HepG2 (cell line): ENCODE measurements around the gene GLYATL1B. TPM values are rescaled to one million over a fixed set of nuclear protein-coding genes. Genes with fewer than 3 reads are reported as not detected.

Experiments
- CBX5 ChIP-seq: sonication (generic); formaldehyde crosslinking; IDR thresholded peaks from 2 replicates; pipeline ENCODE4 v1.4.0; 2020; ENCODE audit warnings: missing genetic modification reagents, borderline replicate concordance
- DPF2 ChIP-seq: sonication (generic); formaldehyde crosslinking; IDR thresholded peaks from 2 replicates; pipeline ENCODE4 v1.4.0; 2020; ENCODE audit warnings: mild to moderate bottlenecking, low read depth, missing genetic modification reagents, borderline replicate concordance
- FOXA1 ChIP-seq, 2 experiments: fragments of 450-650 bp in 1 of 2; sonication (generic) in 1 of 2; formaldehyde crosslinking in 1 of 2; IDR thresholded peaks; 2 replicates each; pipeline versions ENCODE4 v1.4.0 to v1.6.1; 2016 to 2020; ENCODE audit warnings: missing genetic modification reagents in 1 of 2
- HES4 ChIP-seq: sonication (generic); formaldehyde crosslinking; IDR thresholded peaks from 2 replicates; pipeline ENCODE4 v1.9.0; 2021; ENCODE audit warnings: mild to moderate bottlenecking, missing genetic modification reagents, borderline replicate concordance
- IKZF1 ChIP-seq: fragments of 450-650 bp; IDR thresholded peaks from 2 replicates; pipeline ENCODE4 v1.7.1; 2016
- KDM1A ChIP-seq: IDR thresholded peaks from 2 replicates; pipeline ENCODE4 v1.6.1; 2016; ENCODE audit warnings: missing compliant biosample characterization
- REL ChIP-seq: sonication (generic); formaldehyde crosslinking; conservative IDR thresholded peaks from 2 replicates; pipeline ENCODE4 v1.8.0; 2022; ENCODE audit warnings: mild to moderate bottlenecking, missing genetic modification reagents, moderate library complexity
- TEAD2 ChIP-seq: sonication (generic); formaldehyde crosslinking; IDR thresholded peaks from 2 replicates; pipeline ENCODE4 v1.9.0; 2021; ENCODE audit warnings: missing genetic modification reagents
- ZBTB40 ChIP-seq, 2 experiments: fragments of 450-650 bp in 1 of 2; sonication (generic) in 1 of 2; formaldehyde crosslinking in 1 of 2; IDR thresholded peaks; 2 replicates each; pipeline versions ENCODE4 v1.6.1 to v1.8.0; 2016 to 2022; ENCODE audit warnings: antibody characterized with exemption in 1 of 2, mild to moderate bottlenecking in 1 of 2, missing genetic modification reagents in 1 of 2
- ZBTB49 ChIP-seq: sonication (generic); formaldehyde crosslinking; IDR thresholded peaks from 2 replicates; pipeline ENCODE4 v1.4.0; 2020; ENCODE audit warnings: missing genetic modification reagents, borderline replicate concordance
- ZFP82 ChIP-seq: sonication (generic); formaldehyde crosslinking; IDR thresholded peaks from 2 replicates; pipeline ENCODE4 v1.5.1; 2020; ENCODE audit warnings: mild to moderate bottlenecking, missing genetic modification reagents, borderline replicate concordance
- ZMAT3 ChIP-seq: sonication (generic); formaldehyde crosslinking; conservative IDR thresholded peaks from 2 replicates; pipeline ENCODE4 v1.7.0; 2021; ENCODE audit warnings: missing genetic modification reagents
- ZNF136 ChIP-seq: sonication (generic); formaldehyde crosslinking; IDR thresholded peaks from 2 replicates; pipeline ENCODE4 v1.8.1; 2022; ENCODE audit warnings: low read depth, mild to moderate bottlenecking, moderate library complexity, missing genetic modification reagents
- ZNF460 ChIP-seq: sonication (generic); formaldehyde crosslinking; IDR thresholded peaks from 2 replicates; pipeline ENCODE4 v1.5.1; 2020; ENCODE audit warnings: missing genetic modification reagents, mild to moderate bottlenecking, borderline replicate concordance
- ZNF503 ChIP-seq: sonication (generic); formaldehyde crosslinking; IDR thresholded peaks from 2 replicates; pipeline ENCODE4 v1.4.0; 2020; ENCODE audit warnings: missing genetic modification reagents
- polyA plus RNA-seq, 8 experiments: library from polyadenylated mRNA; depleted of rRNA in 3 of 8; stranded (reverse) in 7 of 8; unstranded in 1 of 8; fragments of >200 nt; fragmentation: Illumina TruSeq in 4 of 8; extraction: Trizol in 4 of 8; gene quantifications; 2 replicates each; pipeline versions ENCODE4 v1.2.1 to v1.2.3, GENCODE V29; 2011 to 2016; ENCODE audit warnings: low read depth in 4 of 8, missing spikeins in 1 of 8, mixed read lengths in 1 of 8; ENCODE audit not compliant: insufficient read depth in 1 of 8
- total RNA-seq, 5 experiments: library from RNA; depleted of rRNA; stranded (reverse); fragments of >200 nt; fragmentation: Illumina TruSeq; extraction: Trizol; gene quantifications; 2 replicates each; pipeline ENCODE4 v1.2.3, GENCODE V29; 2016; ENCODE audit warnings: low read depth in 1 of 5

Gene GLYATL1B
- total and polyA plus RNA-seq, 2 of the 13 experiments (the other 11 are each of a cell fraction or from before 2014, with no cell fraction given): not detected

GRCh38 chr11:59135648-59136461, 49.7 kb downstream of the GLYATL1B start (continued):
- TF ChIP-seq ZNF503 (CRISPR knock-in tag): no peak
- TF ChIP-seq TEAD2: no peak
- TF ChIP-seq KDM1A (CRISPR knock-in tag): no peak
- no peak for TF ChIP-seq REL
- TF ChIP-seq IKZF1: no peak
- peak; percentile 59; the same call in 1 of the 2 replicates for TF ChIP-seq CBX5 (CRISPR knock-in tag)
- no peak for TF ChIP-seq ZNF460
- TF ChIP-seq HES4: peak; percentile 51; the same call in 1 of the 2 replicates
- TF ChIP-seq ZNF136 (CRISPR knock-in tag): 0 out of 2 replicates have a peak, but pooled peaks have one; percentile 50
- no peak for TF ChIP-seq ZBTB40 (IDR thresholded peaks at IDR 0.05)
- no peak for TF ChIP-seq ZBTB40 (CRISPR knock-in tag; IDR thresholded peaks at IDR 0.05)
- TF ChIP-seq ZBTB49: no peak
- no peak for TF ChIP-seq ZFP82
- TF ChIP-seq DPF2 (CRISPR knock-in tag): no peak
- TF ChIP-seq ZMAT3 (CRISPR knock-in tag): no peak
- TF ChIP-seq FOXA1 (IDR thresholded peaks at IDR 0.05): no peak
- no peak for TF ChIP-seq FOXA1 (CRISPR knock-in tag; IDR thresholded peaks at IDR 0.05)
